Muscle of leg (tissue), 11 donors: Measurements from ENCODE around the gene MISP3. TPM values are rescaled to one million over a fixed set of nuclear protein-coding genes. Genes with fewer than 3 reads are reported as not detected.

Experiments
- DNase-seq: peaks from one replicate; pipeline ENCODE4 v3.0.0; 2013
- H3K27ac ChIP-seq: one replicate; pipeline ENCODE4 v1.5.1; 2013; ENCODE audit warnings: mild to moderate bottlenecking, low read length, control low read depth
- H3K27me3 ChIP-seq: one replicate; pipeline ENCODE4 v1.6.1; 2013; ENCODE audit warnings: low read length; ENCODE audit not compliant: control insufficient read depth, insufficient read depth
- H3K36me3 ChIP-seq: one replicate; pipeline ENCODE4 v1.6.1; 2013; ENCODE audit warnings: low read length; ENCODE audit not compliant: control insufficient read depth, insufficient read depth
- H3K4me1 ChIP-seq: one replicate; pipeline ENCODE4 v1.6.1; 2013; ENCODE audit warnings: low read length; ENCODE audit not compliant: control insufficient read depth, insufficient read depth
- H3K4me3 ChIP-seq: one replicate; pipeline ENCODE4 v1.5.1; 2013; ENCODE audit warnings: low read length, control low read depth
- H3K9me3 ChIP-seq: replicated peaks from 2 replicates; pipeline ENCODE4 v1.6.1; 2013; ENCODE audit warnings: low read depth, low read length; ENCODE audit not compliant: control insufficient read depth
- WGBS: methylation state at CpG from one replicate; pipeline ENCODE4 v1.1.5; 2013; ENCODE audit warnings: missing lambda C conversion rate; ENCODE audit not compliant: insufficient coverage; 5-methylcytosine and 5-hydroxymethylcytosine counted together
- polyA plus RNA-seq, 8 donors: library from polyadenylated mRNA; unstranded; fragments of 120-200 nt; gene quantifications; one replicate each; pipeline versions ENCODE4 v1.2.1 to v1.2.3, GENCODE V29; 2013; ENCODE audit warnings: inconsistent platforms in 1 of 8, low replicate concordance in 1 of 8; ENCODE audit not compliant: insufficient read length in 8 of 8, insufficient read depth in 1 of 8
- total RNA-seq: library from RNA; stranded (reverse); fragments of 120-200 nt; gene quantifications from one replicate; pipeline ENCODE4 v1.2.4, GENCODE V29; 2013

Gene MISP3
- total and polyA plus RNA-seq, 9 donors, result 0.62 to 1.4 (median 0.77) TPM

- no peak for DNase-seq
- no peak overlapping the region for H3K27ac ChIP-seq
- 75% methylated on average over 2 of the region's 3 CpGs for WGBS
- no peak overlapping the region for H3K4me3 ChIP-seq
- H3K9me3 ChIP-seq, result peaks cover 2% of the 10 kb centered on the region
- peaks cover 22% of the 10 kb centered on the region for H3K27me3 ChIP-seq
- no peaks in the 10 kb centered on the region for H3K36me3 ChIP-seq
- H3K4me1 ChIP-seq, result peaks cover 7% of the 10 kb centered on the region
Observed at GRCh38 chr19:14053032-14053431, 19.6 kb upstream of the MISP3 start.

GRCh38 chr19:14053500-14053899, 19.1 kb upstream of the MISP3 start:
- WGBS, result 93% methylated on average over 11 of the region's 11 CpGs
- H3K27me3 ChIP-seq, result peaks cover 27% of the 10 kb centered on the region
- peaks cover 10% of the 10 kb centered on the region for H3K4me1 ChIP-seq
- peaks cover under 1% of the 10 kb centered on the region for H3K9me3 ChIP-seq
- H3K36me3 ChIP-seq, result no peaks in the 10 kb centered on the region
- H3K27ac ChIP-seq, result no peak overlapping the region
- DNase-seq, result no peak
- H3K4me3 ChIP-seq, result no peak overlapping the region

GRCh38 chr19:14054099-14054498, 18.5 kb upstream of the MISP3 start:
- no peaks in the 10 kb centered on the region for H3K36me3 ChIP-seq
- H3K4me1 ChIP-seq, result peaks cover 10% of the 10 kb centered on the region
- no peak overlapping the region for H3K4me3 ChIP-seq
- WGBS, result 62% methylated on average over 6 of the region's 6 CpGs
- peaks cover 33% of the 10 kb centered on the region for H3K27me3 ChIP-seq
- H3K27ac ChIP-seq, result no peak overlapping the region
- no peak for DNase-seq
- H3K9me3 ChIP-seq, result no peaks in the 10 kb centered on the region

GRCh38 chr19:14054721-14055120, 17.9 kb upstream of the MISP3 start:
- Histone ChIP-seq H3K27me3 (peaks cover 39% of the 10 kb centered on the region), H3K27ac (no peak overlapping the region), H3K9me3 (no peaks in the 10 kb centered on the region), H3K4me1 (peaks cover 10% of the 10 kb centered on the region), H3K36me3 (no peaks in the 10 kb centered on the region), H3K4me3 (no peak overlapping the region)
- DNase-seq, result no peak
- 58% methylated on average over 6 of the region's 11 CpGs for WGBS

- peaks cover 46% of the 10 kb centered on the region for H3K27me3 ChIP-seq
- 67% methylated on average over 1 of the region's 3 CpGs for WGBS
- H3K4me3 ChIP-seq, result no peak overlapping the region
- no peak overlapping the region for H3K27ac ChIP-seq
- H3K36me3 ChIP-seq, result no peaks in the 10 kb centered on the region
- no peaks in the 10 kb centered on the region for H3K9me3 ChIP-seq
- peaks cover 10% of the 10 kb centered on the region for H3K4me1 ChIP-seq
- DNase-seq, result no peak
Observed at GRCh38 chr19:14055396-14055795, 17.2 kb upstream of the MISP3 start.

- H3K4me3 ChIP-seq, result no peak overlapping the region
- no peaks in the 10 kb centered on the region for H3K9me3 ChIP-seq
- DNase-seq, result no peak
- H3K27ac ChIP-seq, result no peak overlapping the region
- peaks cover 51% of the 10 kb centered on the region for H3K27me3 ChIP-seq
- no peaks in the 10 kb centered on the region for H3K36me3 ChIP-seq
- peaks cover 10% of the 10 kb centered on the region for H3K4me1 ChIP-seq
- WGBS, result 85% methylated on average over 6 of the region's 10 CpGs
Observed at GRCh38 chr19:14056069-14056666, 16.4 kb upstream of the MISP3 start.

- no peak overlapping the region for H3K27ac ChIP-seq
- peak overlapping the region; percentile 29 for H3K4me3 ChIP-seq
- 19% methylated on average over 10 of the region's 19 CpGs for WGBS
- no peak for DNase-seq
- peaks cover 56% of the 10 kb centered on the region for H3K27me3 ChIP-seq
- no peaks in the 10 kb centered on the region for H3K9me3 ChIP-seq
- no peaks in the 10 kb centered on the region for H3K36me3 ChIP-seq
- peaks cover 10% of the 10 kb centered on the region for H3K4me1 ChIP-seq
Observed at GRCh38 chr19:14056741-14057356, 15.7 kb upstream of the MISP3 start.

- DNase-seq, result no peak
- Histone ChIP-seq H3K27ac (no peak overlapping the region), H3K27me3 (peaks cover 54% of the 10 kb centered on the region), H3K4me3 (no peak overlapping the region), H3K36me3 (no peaks in the 10 kb centered on the region), H3K4me1 (peaks cover 10% of the 10 kb centered on the region), H3K9me3 (no peaks in the 10 kb centered on the region)
- 27% methylated on average over 14 of the region's 17 CpGs for WGBS
Observed at GRCh38 chr19:14058182-14059092, 14.1 kb upstream of the MISP3 start.

- Histone ChIP-seq H3K4me3 (no peak overlapping the region), H3K27ac (no peak overlapping the region), H3K36me3 (no peaks in the 10 kb centered on the region), H3K4me1 (peaks cover 10% of the 10 kb centered on the region), H3K9me3 (no peaks in the 10 kb centered on the region), H3K27me3 (peaks cover 53% of the 10 kb centered on the region)
- no peak for DNase-seq
- WGBS, result 2% methylated on average over 7 of the region's 15 CpGs
Observed at GRCh38 chr19:14059093-14059480, 13.5 kb upstream of the MISP3 start.

GRCh38 chr19:14059652-14060155, 12.9 kb upstream of the MISP3 start:
- H3K4me3 ChIP-seq, result no peak overlapping the region
- H3K36me3 ChIP-seq, result no peaks in the 10 kb centered on the region
- no peak overlapping the region for H3K27ac ChIP-seq
- no peak for DNase-seq
- peaks cover 10% of the 10 kb centered on the region for H3K4me1 ChIP-seq
- no peaks in the 10 kb centered on the region for H3K9me3 ChIP-seq
- peaks cover 53% of the 10 kb centered on the region for H3K27me3 ChIP-seq
- WGBS, result 39% methylated on average over 3 of the region's 8 CpGs
